ENCODE results near the gene IL18R1.

Gene IL18R1

GRCh38 chr2:102365763-102366162 is 10.2 kb downstream of the IL18R1 start:
- Mint-ChIP-seq H3K4me1 (peaks cover 93% of the 10 kb centered on the region), H3K27me3 (no peaks in the 10 kb centered on the region), H3K9me3 (peaks cover 47 to 55% of the 10 kb centered on the region in 2 donors), H3K27ac (no peak overlapping the region), H3K4me3 (no peak overlapping the region)
- ATAC-seq = no peak
- DNase-seq = no peak

- Mint-ChIP-seq H3K9me3 (peaks cover 47 to 55% of the 10 kb centered on the region in 2 donors), H3K4me1 (peaks cover 93% of the 10 kb centered on the region), H3K4me3 (peak overlapping the region; percentile 56 to 78), H3K27me3 (no peaks in the 10 kb centered on the region), H3K27ac (peak overlapping the region; percentile 92 to 98)
- DNase-seq = peak; percentile 23 to 62
- peak; percentile 73 for ATAC-seq
These were observed 11.0 kb downstream of the IL18R1 start for GRCh38 chr2:102366406-102367112.

GRCh38 chr2:102367331-102367971 is 11.9 kb downstream of the IL18R1 start:
- peak overlapping the region; percentile 56 to 78 for H3K4me3 Mint-ChIP-seq
- H3K4me1 Mint-ChIP-seq = peaks cover 89% of the 10 kb centered on the region
- peak; percentile 24 to 62 for DNase-seq
- H3K9me3 Mint-ChIP-seq = peaks cover 43 to 55% of the 10 kb centered on the region in 2 donors
- H3K27me3 Mint-ChIP-seq = no peaks in the 10 kb centered on the region
- ATAC-seq = peak; percentile 92
- H3K27ac Mint-ChIP-seq = peak overlapping the region; percentile 92 to 98

- ATAC-seq = no peak
- peak overlapping the region; percentile 30 to 60 for H3K4me3 Mint-ChIP-seq
These were observed 13.0 kb downstream of the IL18R1 start for GRCh38 chr2:102368461-102369109.

GRCh38 chr2:102369866-102370265 is 14.3 kb downstream of the IL18R1 start:
- Mint-ChIP-seq H3K4me1 (peaks cover 68% of the 10 kb centered on the region), H3K4me3 (no peak overlapping the region), H3K9me3 (peaks cover 22 to 48% of the 10 kb centered on the region in 2 donors), H3K27ac (no peak overlapping the region), H3K27me3 (no peaks in the 10 kb centered on the region)
- DNase-seq (no peak), ATAC-seq (no peak)

More at GRCh38 chr2:102368461-102369109, 13.0 kb downstream of the IL18R1 start:
- DNase-seq = no peak
- peak overlapping the region; percentile 78 to 84 for H3K27ac Mint-ChIP-seq
- H3K4me1 Mint-ChIP-seq = peaks cover 78% of the 10 kb centered on the region
- H3K9me3 Mint-ChIP-seq = peaks cover 32 to 49% of the 10 kb centered on the region in 2 donors
- no peaks in the 10 kb centered on the region for H3K27me3 Mint-ChIP-seq

- DNase-seq (no peak), ATAC-seq (no peak)
- peaks cover 27 to 43% of the 10 kb centered on the region in 2 donors for H3K9me3 Mint-ChIP-seq
- no peak overlapping the region for H3K27ac Mint-ChIP-seq
- H3K4me3 Mint-ChIP-seq = no peak overlapping the region
- H3K4me1 Mint-ChIP-seq = peaks cover 12% of the 10 kb centered on the region
- no peaks in the 10 kb centered on the region for H3K27me3 Mint-ChIP-seq
These were observed 20.5 kb downstream of the IL18R1 start for GRCh38 chr2:102376052-102376591.

DNA sequence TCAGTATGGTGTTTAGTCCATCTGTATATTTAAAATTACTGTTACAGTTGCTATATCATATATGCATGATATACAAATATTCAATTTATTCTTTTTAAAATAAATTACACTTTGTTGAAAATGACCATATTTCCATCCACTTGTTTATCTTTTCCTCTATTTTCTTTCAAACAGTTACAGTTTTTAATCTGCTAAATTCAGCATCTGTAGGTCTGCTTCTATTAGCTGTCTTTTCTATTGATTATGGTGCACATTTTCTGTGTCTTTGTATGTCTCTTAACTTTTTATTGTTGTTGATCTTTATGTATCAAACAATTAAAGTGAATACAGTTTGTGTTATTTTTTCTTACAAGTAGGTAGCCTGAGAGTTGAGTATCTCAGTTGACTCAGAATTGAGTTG is 28.1 kb downstream of the IL18R1 start:
- Mint-ChIP-seq H3K27ac (no peak overlapping the region), H3K4me1 (peaks cover 21% of the 10 kb centered on the region), H3K4me3 (no peak overlapping the region), H3K9me3 (peaks cover 17 to 27% of the 10 kb centered on the region in 2 donors), H3K27me3 (no peaks in the 10 kb centered on the region)
- DNase-seq (no peak), ATAC-seq (no peak)

DNA sequence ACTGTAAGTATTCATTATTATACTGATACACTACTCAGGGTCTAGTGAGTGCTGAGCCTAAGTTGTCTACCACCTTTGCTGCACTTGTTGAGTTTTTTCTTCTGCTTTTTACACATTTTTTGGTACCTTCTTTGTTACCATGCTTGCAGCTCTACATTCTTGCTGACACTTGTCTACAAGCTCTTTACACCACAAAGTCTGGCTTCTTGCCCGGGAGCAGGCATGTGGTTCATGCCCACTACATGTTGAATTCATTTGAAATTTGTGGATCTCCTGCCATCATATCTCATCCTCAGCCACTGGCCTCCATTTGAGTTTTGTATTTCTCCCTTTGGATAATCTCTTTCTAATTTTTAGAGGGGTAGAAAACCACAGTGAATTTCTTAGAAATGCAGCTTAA is 29.9 kb downstream of the IL18R1 start:
- H3K27ac Mint-ChIP-seq = no peak overlapping the region
- no peaks in the 10 kb centered on the region for H3K27me3 Mint-ChIP-seq
- ATAC-seq = no peak
- H3K4me1 Mint-ChIP-seq = peaks cover 27% of the 10 kb centered on the region
- peaks cover 17 to 27% of the 10 kb centered on the region in 2 donors for H3K9me3 Mint-ChIP-seq
- no peak overlapping the region for H3K4me3 Mint-ChIP-seq
- no peak for DNase-seq

DNA sequence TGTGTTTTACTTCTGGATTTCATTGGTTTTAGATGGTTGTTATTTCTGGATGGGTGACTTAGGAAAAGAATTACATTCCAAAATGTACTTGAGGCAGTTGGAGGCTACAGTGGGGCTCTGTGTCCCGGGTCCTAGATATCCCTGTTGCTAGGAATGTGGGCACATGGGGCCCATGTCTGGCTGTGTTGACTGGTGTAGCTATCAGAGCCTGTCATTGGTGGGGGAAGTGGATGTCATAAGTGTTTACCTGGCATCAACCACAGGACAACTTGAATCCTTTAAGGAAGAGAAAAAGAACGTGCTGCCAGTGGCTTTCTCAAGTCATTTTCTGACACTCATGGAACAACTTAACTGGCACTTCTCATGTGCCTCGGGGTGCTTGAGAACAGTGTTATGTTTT is 30.4 kb downstream of the IL18R1 start:
- Mint-ChIP-seq H3K27ac (peak overlapping the region in 1 of 2 donors; percentile 45), H3K4me1 (peaks cover 31% of the 10 kb centered on the region), H3K9me3 (peaks cover 17 to 27% of the 10 kb centered on the region in 2 donors), H3K4me3 (no peak overlapping the region), H3K27me3 (no peaks in the 10 kb centered on the region)
- no peak for ATAC-seq
- no peak for DNase-seq

GRCh38 chr2:102386867-102387541 is 31.4 kb downstream of the IL18R1 start:
- Mint-ChIP-seq H3K4me1 (peaks cover 41% of the 10 kb centered on the region), H3K27ac (no peak overlapping the region), H3K4me3 (no peak overlapping the region), H3K27me3 (no peaks in the 10 kb centered on the region), H3K9me3 (peaks cover 17 to 27% of the 10 kb centered on the region in 2 donors)
- DNase-seq = no peak
- ATAC-seq = no peak

GRCh38 chr2:102387763-102388546 is 32.4 kb downstream of the IL18R1 start:
- H3K27ac Mint-ChIP-seq = peak overlapping the region; percentile 15 to 63
- H3K4me1 Mint-ChIP-seq = peaks cover 41% of the 10 kb centered on the region
- H3K9me3 Mint-ChIP-seq = peaks cover 17 to 24% of the 10 kb centered on the region in 2 donors
- H3K4me3 Mint-ChIP-seq = no peak overlapping the region
- no peaks in the 10 kb centered on the region for H3K27me3 Mint-ChIP-seq
- DNase-seq = no peak
- no peak for ATAC-seq

DNA sequence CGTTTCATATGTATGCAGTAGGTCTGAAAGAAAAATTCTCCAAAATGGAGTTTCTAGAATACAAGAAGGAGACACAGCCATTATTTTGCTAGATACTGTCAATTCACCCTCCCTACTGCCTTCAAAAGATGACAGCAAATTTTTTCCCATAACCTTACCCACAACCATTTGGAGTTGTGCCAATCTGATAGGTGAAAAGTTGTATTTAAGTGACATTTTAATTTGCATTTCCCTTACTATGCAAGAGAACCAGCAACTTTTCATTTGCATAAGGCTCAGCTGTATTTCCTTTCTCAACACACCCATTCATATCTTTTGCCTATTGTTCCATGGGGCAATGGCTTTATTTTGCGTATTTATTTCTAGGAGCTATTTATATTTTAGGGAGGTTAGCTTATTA is 36.0 kb downstream of the IL18R1 start:
- Mint-ChIP-seq H3K27ac (no peak overlapping the region), H3K27me3 (no peaks in the 10 kb centered on the region), H3K9me3 (no peaks in the 10 kb centered on the region), H3K4me1 (peaks cover 33% of the 10 kb centered on the region), H3K4me3 (no peak overlapping the region)
- DNase-seq = no peak
- peak; percentile 61 for ATAC-seq

DNA sequence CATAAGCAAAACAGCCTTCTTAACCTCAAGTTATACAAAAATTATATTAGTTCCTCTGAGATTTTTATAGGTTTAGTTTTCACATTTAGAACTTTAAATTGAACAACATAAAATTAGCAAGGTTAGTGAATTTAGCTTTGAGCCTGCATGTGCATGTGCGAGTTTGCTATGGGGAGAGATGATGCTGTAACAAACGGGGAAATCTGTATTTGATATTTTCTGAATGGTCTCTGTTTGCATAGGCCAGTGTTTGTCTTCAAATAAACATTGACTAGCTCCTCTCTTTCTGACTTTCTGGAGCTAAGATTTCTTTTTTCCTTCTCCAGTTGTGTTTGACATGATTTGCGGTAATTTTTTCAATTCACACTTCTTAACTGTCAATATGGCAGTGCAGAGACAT is 36.5 kb downstream of the IL18R1 start:
- ATAC-seq (no peak), DNase-seq (no peak)
- H3K4me1 Mint-ChIP-seq = peaks cover 30% of the 10 kb centered on the region
- H3K4me3 Mint-ChIP-seq = no peak overlapping the region
- no peaks in the 10 kb centered on the region for H3K27me3 Mint-ChIP-seq
- no peak overlapping the region for H3K27ac Mint-ChIP-seq
- no peaks in the 10 kb centered on the region for H3K9me3 Mint-ChIP-seq

- DNase-seq (no peak), ATAC-seq (no peak)
- Mint-ChIP-seq H3K4me3 (no peak overlapping the region), H3K4me1 (peaks cover 21% of the 10 kb centered on the region), H3K9me3 (no peaks in the 10 kb centered on the region), H3K27me3 (no peaks in the 10 kb centered on the region), H3K27ac (no peak overlapping the region)
These were observed 37.3 kb downstream of the IL18R1 start for GRCh38 chr2:102392942-102393341.

DNA sequence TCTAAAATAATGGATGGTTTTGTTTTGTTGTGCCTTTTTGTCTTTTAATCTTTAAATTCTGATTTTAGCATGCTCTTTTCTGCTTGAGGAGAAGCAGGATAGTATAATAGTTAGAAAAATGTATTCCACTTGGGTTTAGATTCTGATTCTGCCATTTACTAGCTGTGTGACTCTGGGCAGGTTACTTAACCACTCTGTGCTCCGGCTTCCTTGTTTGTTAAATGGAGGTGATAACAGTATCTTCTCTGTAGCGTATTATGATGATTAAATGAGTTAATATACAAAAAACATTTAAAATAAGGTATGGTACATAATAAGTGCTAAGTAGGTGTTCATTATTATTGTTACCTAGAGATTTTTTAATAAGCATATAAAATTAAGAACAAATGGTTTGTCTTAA is 40.4 kb downstream of the IL18R1 start:
- DNase-seq (no peak), ATAC-seq (no peak)
- Mint-ChIP-seq H3K27ac (no peak overlapping the region), H3K27me3 (no peaks in the 10 kb centered on the region), H3K4me3 (no peak overlapping the region), H3K4me1 (peaks cover 27% of the 10 kb centered on the region), H3K9me3 (no peaks in the 10 kb centered on the region)

Measured in stimulated activated naive CD8-positive, alpha-beta T cell treated with anti-CD3 and anti-CD28 coated beads, Interleukin-15, amount 100 ng/mL, for 72 hours (primary cell).